ENCODE results near the gene PLCB2.
A peak's percentile ranks its signal among the peaks of the same experiment; 100 is the strongest.

Gene PLCB2

GRCh38 chr15:40307421-40308211 is at the start of gene PLCB2:
TSS of gene PLCB2 (minus strand) at chr15:40307935. CDS start at chr15:40307672, 263 bp downstream.
- H3K4me3 ChIP-seq (ENCODE audit: low read depth, low read length) = no peak within 1 kb of the TSS
- DNase-seq (ENCODE audit: low read depth) = no peak

GRCh38 chr15:40357246-40357645 is 49.5 kb upstream of the PLCB2 start:
- no peak for DNase-seq (ENCODE audit: low read depth)
- peak overlapping the region; percentile 53 for H3K4me3 ChIP-seq (ENCODE audit: low read depth, low read length)

- H3K4me3 ChIP-seq (ENCODE audit: low read depth, low read length) = no peak overlapping the region
- DNase-seq (ENCODE audit: low read depth) = no peak
Measured at GRCh38 chr15:40355976-40356585, 48.3 kb upstream of the PLCB2 start.

- H3K4me3 ChIP-seq (ENCODE audit: low read depth, low read length) = no peak overlapping the region
- DNase-seq (ENCODE audit: low read depth) = peak; percentile 74
Measured at GRCh38 chr15:40354408-40355171, 46.9 kb upstream of the PLCB2 start.

- no peak for DNase-seq (ENCODE audit: low read depth)
- H3K4me3 ChIP-seq (ENCODE audit: low read depth, low read length) = no peak overlapping the region
Measured at GRCh38 chr15:40353697-40354096, 46.0 kb upstream of the PLCB2 start.

GRCh38 chr15:40352281-40352901 is 44.7 kb upstream of the PLCB2 start:
- DNase-seq (ENCODE audit: low read depth) = no peak
- no peak overlapping the region for H3K4me3 ChIP-seq (ENCODE audit: low read depth, low read length)

GRCh38 chr15:40349163-40349562 is 41.4 kb upstream of the PLCB2 start:
- DNase-seq (ENCODE audit: low read depth) = no peak
- no peak overlapping the region for H3K4me3 ChIP-seq (ENCODE audit: low read depth, low read length)

- no peak overlapping the region for H3K4me3 ChIP-seq (ENCODE audit: low read depth, low read length)
- DNase-seq (ENCODE audit: low read depth) = no peak
Measured at GRCh38 chr15:40348474-40348870, 40.7 kb upstream of the PLCB2 start.

- DNase-seq (ENCODE audit: low read depth) = no peak
- H3K4me3 ChIP-seq (ENCODE audit: low read depth, low read length) = no peak overlapping the region
Measured at GRCh38 chr15:40347559-40348473, 40.1 kb upstream of the PLCB2 start.

- no peak overlapping the region for H3K4me3 ChIP-seq (ENCODE audit: low read depth, low read length)
- no peak for DNase-seq (ENCODE audit: low read depth)
Measured at GRCh38 chr15:40346579-40347558, 39.1 kb upstream of the PLCB2 start.

GRCh38 chr15:40345867-40346578 is 38.3 kb upstream of the PLCB2 start:
- H3K4me3 ChIP-seq (ENCODE audit: low read depth, low read length) = no peak overlapping the region
- no peak for DNase-seq (ENCODE audit: low read depth)

- no peak for DNase-seq (ENCODE audit: low read depth)
- H3K4me3 ChIP-seq (ENCODE audit: low read depth, low read length) = no peak overlapping the region
Measured at GRCh38 chr15:40345225-40345866, 37.6 kb upstream of the PLCB2 start.

- no peak overlapping the region for H3K4me3 ChIP-seq (ENCODE audit: low read depth, low read length)
- no peak for DNase-seq (ENCODE audit: low read depth)
Measured at GRCh38 chr15:40344631-40345120, 36.9 kb upstream of the PLCB2 start.

- H3K4me3 ChIP-seq (ENCODE audit: low read depth, low read length) = no peak overlapping the region
- DNase-seq (ENCODE audit: low read depth) = no peak
Measured at GRCh38 chr15:40344217-40344616, 36.5 kb upstream of the PLCB2 start.

GRCh38 chr15:40343512-40343911 is 35.8 kb upstream of the PLCB2 start:
- no peak overlapping the region for H3K4me3 ChIP-seq (ENCODE audit: low read depth, low read length)
- DNase-seq (ENCODE audit: low read depth) = peak; percentile 92

GRCh38 chr15:40342416-40343320 is 34.9 kb upstream of the PLCB2 start:
- DNase-seq (ENCODE audit: low read depth) = no peak
- H3K4me3 ChIP-seq (ENCODE audit: low read depth, low read length) = no peak overlapping the region

Measured in skeletal muscle cell (primary cell).